Umbilical cord (tissue), 2 donors: ENCODE data around the gene RORB. TPM values are rescaled to one million over a fixed set of nuclear protein-coding genes. Genes with fewer than 3 reads are reported as not detected.

Experiments
- DNase-seq: peaks from one replicate; pipeline ENCODE4 v3.0.0-alpha.2; 2015; ENCODE audit warnings: low spot score
- total RNA-seq: library from RNA; depleted of rRNA; stranded (reverse); fragments of >200 nt; gene quantifications from one replicate; pipeline ENCODE4 v1.2.3, GENCODE V29; 2014; ENCODE audit warnings: low replicate concordance; ENCODE audit not compliant: insufficient read depth

Gene RORB
- total RNA-seq, 1 donor from 2014 or later: 1.7 TPM

DNA sequence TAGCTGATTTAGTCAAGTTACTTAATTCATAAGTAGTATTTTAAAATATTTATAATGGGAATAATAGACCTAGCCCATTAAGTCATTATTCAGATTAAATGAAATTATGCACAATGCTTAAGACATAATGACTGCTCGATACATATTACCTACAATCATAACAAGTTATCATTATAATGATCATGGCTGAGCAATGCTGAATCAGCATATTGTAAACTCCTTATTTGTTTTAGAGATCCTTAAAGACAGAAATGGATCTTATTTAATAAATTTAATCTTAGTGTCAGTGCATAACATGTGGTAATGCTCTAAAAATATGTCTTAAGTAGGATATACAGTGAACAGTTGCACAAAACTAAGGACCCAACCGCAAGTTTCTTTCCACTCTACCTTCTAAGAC lies 221.6 kb downstream of the RORB start:
- no peak for DNase-seq

DNA sequence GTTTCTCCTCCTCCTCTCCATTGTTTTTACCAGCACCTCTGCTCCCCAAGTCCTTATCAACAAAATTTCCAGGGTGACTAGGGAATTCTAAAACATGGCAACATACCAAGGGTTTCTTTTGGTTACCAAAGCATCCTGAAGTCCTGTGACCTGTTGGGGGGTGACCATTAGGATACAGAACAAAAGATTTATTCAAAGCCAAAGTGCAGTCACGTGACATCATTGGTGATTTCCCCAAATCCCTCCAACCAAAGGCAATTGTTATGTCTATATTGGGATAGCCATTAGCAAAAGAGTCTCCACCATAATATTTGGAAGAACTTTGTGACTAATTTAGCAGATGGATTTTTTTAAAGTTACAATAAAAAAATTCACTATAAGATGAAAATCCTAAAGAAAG lies 222.2 kb downstream of the RORB start:
- DNase-seq: no peak

- DNase-seq: no peak
Observed at GRCh38 chr9:74721696-74722660, 224.8 kb downstream of the RORB start.

DNA sequence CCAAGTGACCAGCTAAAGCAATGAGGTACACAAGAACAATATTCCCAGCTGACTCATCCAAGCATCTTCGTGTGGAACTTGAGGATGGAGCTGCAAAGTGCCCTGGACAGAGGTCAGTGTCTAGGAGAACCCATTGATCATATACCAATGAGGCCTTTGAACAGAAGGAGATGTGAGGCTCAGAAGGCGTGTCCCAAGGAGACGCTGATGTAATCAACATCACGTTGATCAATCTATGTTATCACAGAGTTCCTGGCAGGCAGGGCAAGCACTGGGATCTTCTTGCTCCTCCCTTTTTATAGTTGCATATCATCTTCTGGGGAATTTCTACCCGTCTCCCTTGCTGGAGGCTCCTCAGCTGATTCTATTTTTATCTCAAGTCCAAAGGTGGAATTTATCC lies 227.2 kb downstream of the RORB start:
- no peak for DNase-seq

DNA sequence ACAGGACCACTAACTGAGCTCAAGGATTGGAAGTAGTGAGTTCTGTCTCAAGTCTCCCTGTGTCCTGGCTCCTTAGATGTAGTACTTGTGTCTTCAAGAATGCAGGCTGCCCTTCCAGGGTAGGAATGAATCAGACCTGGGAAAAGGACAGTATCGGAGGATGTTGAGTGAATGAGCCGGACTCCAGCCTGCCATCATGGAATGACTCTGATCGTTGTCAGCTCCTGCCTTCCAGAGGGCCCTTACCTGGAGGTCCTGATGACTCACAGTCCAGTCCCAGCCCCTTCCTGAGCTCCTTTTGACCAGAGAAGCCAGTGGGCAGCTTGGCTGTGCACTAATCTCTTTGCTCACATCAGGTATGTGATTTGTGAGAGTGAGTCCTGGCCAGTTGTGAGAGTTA lies 229.4 kb downstream of the RORB start:
- no peak for DNase-seq

- DNase-seq: no peak
Observed at GRCh38 chr9:74728176-74728575, 231.0 kb downstream of the RORB start.

DNA sequence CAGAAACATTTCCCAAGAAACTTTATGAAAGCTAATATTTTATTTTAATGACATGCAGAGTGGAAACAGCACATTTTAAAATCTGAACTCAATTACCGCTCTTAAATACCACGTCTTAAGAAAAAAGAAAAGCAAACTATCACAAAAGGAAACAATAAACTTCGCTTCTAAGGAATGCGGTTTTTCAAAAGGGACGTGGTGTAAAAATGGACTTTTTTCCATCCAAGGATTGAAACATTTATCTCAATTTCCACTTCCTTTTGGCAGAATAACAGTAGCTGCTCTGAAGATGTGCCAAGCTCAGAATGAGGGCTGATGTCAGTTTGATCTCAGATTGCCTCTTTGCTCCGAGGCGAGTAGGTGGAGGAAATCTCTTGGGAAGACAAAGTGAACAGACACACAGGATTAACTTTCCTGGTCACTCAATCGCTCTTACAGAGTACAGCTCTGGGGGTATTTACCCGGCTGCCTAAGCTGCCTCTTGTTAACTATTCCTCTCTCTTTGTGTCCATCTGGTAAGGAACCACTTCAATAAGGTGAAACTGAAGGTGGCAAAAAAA lies 232.1 kb downstream of the RORB start:
- DNase-seq: peak; percentile 21

GRCh38 chr9:74735761-74736160 lies 238.6 kb downstream of the RORB start:
- no peak for DNase-seq

DNA sequence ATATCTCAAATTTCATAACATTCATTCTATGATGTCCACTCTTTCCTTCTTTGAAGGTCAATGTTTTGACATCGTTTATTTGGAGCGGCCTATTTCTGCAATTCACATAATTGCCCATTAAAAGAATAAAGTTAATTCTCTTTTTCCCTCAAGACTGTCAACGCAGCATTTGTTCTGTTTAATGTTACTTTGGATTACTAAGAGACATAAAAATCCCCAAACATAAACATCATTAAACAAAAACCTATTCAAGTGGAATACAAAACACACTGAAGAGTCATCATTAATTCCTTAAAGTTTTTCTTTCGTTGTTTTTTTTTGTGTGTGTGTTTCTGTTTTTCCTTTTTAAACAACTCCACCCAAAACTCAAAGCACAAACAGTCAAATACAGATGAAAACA lies 239.5 kb downstream of the RORB start:
- no peak for DNase-seq

DNA sequence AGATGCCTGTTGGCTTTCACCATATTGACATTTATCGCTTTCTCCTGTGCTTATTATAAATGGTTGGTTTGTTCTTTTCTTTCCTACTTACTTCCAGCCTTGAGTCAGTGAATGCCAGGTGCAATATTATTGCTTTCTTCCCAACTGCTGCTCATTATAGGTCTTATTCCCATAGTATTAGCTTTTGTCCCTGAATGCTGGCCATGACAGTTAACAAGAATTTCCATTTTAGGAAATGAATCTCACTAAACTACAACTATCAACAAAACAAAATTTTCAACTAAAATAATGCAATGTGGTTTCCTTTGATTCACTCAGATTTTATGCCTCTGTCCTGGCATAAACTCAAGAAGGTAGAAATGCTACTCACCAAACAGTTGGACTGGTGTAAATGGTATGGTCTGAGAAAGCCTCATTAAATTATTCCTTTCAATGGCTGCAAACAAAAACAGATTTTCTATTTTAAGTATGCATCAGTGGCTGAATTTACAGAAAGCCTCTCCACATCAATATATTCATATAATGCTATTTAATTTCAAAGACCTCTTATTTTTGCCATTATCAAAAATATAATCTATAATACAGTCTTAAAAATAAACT lies 245.2 kb downstream of the RORB start:
- no peak for DNase-seq
